Hepatocyte (in vitro differentiated cells): ENCODE results near the gene EXOC4.

Experiments used
- CTCF ChIP-seq: fragments of 200-600 bp; sonication (generic); IDR thresholded peaks from 2 replicates; pipeline ENCODE4 v1.5.1; 2016; ENCODE audit warnings: antibody characterized with exemption, mild to moderate bottlenecking; ENCODE audit not compliant: poor library complexity
- EZH2 ChIP-seq: fragments of 200-600 bp; sonication (generic); IDR thresholded peaks from 2 replicates; pipeline ENCODE4 v1.6.1; 2016; ENCODE audit warnings: antibody characterized with exemption, mild to moderate bottlenecking, borderline replicate concordance
- EZH2phosphoT487 ChIP-seq: fragments of 200-600 bp; sonication (generic); IDR thresholded peaks from one replicate; pipeline ENCODE4 v1.6.1; 2018; ENCODE audit warnings: antibody characterized with exemption, mild to moderate bottlenecking, low read depth, moderate library complexity; ENCODE audit not compliant: unreplicated experiment, severe bottlenecking

- TF ChIP-seq CTCF (no peak), EZH2 (no peak), EZH2phosphoT487 (no peak)
Observed at GRCh38 chr7:133885213-133885612, 632.3 kb downstream of the EXOC4 start.
